Measurements from ENCODE around the gene GMCL2.

Gene GMCL2

DNA sequence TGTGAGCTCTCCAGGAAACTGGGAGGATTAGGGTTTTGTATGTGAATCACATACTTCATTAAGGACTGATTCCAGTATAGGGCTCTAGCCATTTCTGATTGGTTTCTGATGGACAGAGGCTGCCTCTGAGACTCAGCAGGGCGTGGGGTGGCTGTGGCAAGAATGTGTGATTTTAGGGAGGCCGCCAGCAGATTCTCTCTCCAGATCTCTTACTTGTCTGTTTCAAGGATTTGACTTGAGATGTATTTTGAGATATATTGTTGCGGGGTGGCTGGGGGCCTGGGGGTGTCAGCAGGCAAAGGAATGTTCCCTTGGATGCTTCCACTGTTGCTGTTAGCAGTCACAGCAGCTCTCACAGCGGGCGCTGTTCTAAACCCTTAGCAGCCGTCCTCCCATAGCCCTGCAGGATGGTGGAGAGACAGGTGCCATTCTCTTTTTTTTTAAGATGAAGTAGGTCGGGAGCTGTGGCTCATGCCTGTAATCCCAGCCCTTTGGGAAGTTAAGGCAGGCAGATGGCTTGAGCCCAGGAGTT, 9.2 kb upstream of the GMCL2 start:
- intact Hi-C loops (cut with DNase I), result no loop called here
- no peak for DNase-seq

DNA sequence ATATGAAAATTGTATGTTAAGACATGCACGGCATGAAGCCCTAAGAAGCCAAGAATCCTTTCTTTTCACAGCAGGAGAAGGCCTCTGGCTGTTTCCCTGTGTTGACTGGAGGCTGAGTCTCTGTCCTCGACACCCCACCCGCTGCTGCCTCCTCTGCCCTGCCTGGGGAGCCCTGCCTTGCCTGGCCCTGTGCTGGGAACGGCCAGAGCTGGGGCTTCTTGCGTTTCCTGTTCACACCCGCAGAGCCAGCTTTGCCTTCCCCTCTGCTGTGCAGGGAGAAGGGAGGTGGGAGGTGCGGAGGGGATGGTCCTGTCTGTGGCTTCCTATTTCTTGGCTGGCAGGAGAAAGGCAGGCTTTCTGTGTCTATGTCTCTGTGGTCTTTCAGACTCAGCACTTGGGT, 6.9 kb upstream of the GMCL2 start:
- intact Hi-C loops (cut with DNase I), result no loop called here
- no peak for DNase-seq

DNA sequence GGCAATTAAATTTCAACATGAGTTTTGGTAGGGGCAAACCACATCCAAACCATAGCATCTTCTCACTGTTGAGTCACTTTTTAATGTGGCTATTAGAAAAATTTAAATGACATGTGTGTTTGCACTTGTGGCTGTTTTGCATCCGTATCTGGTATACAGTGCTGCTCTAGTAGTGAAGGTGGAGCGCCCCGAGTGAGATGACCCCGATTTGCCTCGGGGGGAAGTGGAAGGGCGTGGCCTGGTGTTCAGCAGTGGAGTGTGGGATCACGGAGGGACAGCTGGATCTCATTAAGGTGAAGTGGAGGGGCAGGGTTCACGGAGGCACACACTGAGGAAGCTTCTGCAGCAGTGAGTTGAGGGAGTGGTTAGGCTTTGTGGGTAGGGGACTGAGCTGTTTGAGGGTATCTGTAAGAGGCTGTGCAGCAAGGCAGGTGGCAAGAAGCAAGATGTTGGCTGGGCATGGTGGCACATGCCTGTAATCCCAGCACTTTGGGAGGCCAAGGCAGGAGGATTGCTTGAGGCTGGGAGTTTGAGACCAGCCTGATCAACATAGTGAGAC, 6.2 kb upstream of the GMCL2 start:
- intact Hi-C loops (cut with DNase I), result no loop called here

DNA sequence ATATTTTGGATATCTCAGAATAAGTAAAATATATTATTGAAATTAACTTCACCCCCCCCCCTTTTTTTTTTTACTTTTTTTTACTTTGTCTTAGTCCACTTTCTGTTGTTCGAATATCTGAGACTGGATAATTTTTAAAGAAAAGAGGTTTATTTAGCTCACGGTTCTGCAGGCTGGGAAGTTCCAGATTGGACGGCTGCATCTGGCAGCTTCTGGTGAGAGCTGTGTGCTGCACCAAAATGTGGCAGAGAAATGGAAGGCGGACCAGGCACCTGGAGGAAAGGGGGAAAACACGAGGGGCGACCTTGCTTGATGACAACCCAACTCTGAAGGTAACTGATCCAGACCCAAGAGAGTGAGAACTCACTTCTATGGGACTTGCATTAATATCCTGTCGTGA, 5.6 kb upstream of the GMCL2 start:
- no peak for DNase-seq
- intact Hi-C loops (cut with DNase I), result no loop called here

More for the DNA sequence above, 6.2 kb upstream of the GMCL2 start:
- no peak for DNase-seq

DNA sequence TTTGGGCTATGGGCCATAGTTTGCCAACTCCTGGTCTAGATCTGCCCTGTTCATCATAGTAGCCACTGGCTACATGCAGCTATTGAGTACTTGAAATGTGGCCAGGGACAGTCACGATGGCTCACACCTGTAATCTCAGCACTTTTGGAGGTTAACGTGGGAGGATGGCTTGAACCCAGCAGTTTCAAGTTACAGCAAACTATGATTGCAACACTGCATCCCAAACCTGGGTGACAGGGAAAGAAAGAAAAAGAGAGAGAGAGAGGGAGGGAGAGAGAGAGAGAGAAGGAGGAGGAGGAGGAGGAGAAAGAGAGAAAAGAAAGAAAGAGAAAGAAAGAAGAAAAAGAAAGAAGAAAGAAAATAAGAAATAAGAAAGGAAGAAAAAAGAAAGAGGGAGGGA, 5.1 kb upstream of the GMCL2 start:
- DNase-seq, result no peak
- intact Hi-C loops (cut with DNase I), result no loop called here

DNA sequence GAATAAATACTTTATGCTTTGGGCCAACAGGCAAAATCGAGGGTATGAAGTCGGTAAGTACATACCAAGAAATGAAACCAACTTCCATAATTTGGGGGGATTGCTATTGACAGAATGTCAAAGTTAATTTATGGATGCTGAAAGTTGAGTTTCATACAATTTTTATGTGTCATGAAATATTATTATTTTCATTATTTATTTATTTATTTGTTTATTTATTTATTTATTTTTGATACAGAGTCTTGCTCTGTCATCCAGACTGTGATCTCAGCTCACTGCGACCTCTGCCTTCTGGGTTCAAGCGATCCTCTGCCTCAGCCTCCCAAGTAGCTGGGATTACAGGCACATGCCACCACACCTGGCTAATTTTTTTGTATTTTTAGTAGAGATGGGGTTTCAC, 4.5 kb upstream of the GMCL2 start:
- no peak for DNase-seq
- intact Hi-C loops (cut with DNase I), result no loop called here

DNA sequence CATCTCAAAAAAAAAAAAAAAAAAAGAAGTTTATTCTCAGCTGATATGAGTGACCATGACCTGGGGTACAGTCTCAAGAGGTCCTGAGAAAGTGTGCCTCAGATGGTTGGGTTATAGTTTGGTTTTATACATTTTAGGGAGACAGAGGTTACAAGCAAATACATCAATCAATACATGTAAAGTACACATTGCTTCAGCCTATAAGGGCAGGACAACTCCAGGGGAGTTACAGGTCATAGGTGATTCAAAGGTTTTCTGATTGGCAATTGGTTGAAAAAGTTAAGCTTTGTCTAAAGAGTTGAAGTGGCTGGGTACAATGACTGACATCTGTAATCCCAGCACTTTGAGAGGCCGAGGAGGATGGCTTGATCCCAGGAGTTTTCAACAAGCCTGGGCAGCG, 2.3 kb upstream of the GMCL2 start:
- intact Hi-C loops (cut with DNase I), result no loop called here
- DNase-seq, result no peak

DNA sequence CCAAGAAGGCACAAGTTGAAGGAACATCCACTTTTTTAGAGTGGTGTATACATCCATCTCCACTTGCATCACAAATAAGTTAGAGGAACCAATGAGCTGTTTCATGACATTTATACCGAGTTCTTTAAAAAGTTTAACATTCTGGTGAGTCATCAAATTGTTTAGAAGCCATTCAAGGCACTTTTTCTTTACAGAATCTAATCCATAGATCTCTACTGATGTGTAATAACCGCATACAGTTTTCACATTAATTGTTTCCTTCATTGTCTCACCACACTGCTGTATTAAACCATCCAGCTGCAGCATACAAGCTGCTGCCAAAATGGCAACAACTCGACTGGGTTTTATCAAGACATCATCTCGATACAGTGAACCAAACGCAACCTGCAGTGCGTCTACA, 744 bp downstream of the GMCL2 start:
- intact Hi-C loops (cut with DNase I), result no loop called here
- no peak for DNase-seq

DNA sequence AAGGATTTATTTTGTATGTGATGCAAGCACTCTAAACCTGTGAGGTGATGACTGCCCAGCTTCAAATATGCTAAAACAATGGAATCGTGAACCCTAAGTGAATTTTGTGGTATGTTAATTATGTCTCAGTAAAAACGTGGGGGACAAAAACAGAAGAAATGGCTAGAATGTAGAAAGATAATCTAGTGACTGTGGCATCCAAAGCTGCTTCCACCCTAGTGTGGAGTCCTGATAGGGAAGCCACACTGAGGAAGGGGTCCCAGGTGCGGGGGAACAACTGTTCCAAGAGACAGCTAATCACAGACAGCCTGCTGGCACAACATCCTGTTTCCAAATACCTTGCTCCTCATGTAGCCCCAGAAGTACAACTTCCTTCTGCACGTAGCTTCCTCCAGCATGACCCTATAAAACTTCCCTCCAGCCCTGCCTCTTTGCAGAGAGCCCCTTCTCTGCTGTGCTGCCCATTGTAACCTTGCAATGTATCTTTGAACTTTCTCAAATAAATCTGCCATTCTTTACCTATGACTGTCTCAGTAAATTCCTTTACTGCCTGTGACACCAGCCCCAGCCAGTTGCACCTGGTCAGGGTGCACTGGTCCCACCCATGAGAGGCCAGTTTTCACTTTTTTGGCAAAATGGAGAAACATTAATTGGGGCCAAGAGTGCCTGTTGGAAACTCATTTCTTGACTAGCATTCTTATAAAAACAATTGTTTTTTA, 4.9 kb downstream of the GMCL2 start:
- DNase-seq, result no peak
- intact Hi-C loops (cut with DNase I), result no loop called here

DNA sequence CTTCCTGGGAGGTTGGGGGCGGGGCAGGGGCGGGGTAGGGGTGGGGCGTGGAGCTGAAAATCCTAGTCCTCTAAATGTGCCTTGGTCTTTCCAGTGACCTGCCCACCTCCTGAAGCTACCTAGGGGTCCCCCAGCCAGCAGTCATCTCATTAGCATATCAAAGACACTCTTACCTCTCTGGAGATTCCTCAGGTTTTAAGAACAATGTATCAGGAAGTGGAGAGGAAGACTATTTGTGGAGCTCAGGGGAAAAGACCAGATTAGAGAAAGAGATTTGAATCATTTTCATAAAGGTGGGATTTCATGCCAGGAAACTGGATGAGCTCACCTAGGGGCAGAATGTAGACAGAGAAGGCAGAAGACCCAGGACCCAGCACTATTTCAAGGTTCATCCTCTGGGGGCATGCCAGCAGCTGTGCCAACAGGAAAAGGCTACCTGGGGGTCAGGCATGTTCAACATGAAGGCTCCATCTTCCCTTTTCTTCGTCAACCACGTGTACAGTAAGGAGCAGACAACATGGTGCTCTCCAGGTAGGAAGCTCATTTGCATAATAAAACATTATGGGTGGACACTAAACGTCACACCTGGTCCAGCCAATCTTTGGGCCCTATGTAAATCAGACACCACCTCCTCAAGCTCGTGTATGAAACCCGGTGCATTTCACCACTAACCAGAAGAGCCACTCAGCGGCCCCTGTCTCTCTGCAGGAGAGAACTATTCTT, 6.9 kb downstream of the GMCL2 start:
- DNase-seq, result no peak
- intact Hi-C loops (cut with DNase I), result no loop called here

DNA sequence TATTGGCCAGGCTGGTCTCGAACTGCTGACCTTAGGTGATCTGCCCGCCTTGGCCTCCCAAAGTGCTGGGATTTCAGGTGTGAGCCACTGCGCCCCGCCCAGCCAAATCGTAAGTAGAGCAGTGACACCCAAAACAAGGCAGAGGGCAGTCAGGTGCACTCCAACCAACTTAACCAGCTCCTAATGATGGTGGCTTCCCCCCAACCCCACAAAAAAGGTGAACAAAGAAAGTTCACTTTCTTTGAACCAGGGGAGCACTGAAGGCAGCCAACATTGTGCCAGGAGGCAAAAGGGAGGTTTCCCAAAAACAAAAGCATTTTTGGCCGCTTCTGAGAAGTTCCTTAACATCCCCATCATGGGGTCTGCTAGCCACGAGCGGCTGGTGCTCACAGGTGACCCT, 9.6 kb downstream of the GMCL2 start:
- DNase-seq, result no peak

DNA sequence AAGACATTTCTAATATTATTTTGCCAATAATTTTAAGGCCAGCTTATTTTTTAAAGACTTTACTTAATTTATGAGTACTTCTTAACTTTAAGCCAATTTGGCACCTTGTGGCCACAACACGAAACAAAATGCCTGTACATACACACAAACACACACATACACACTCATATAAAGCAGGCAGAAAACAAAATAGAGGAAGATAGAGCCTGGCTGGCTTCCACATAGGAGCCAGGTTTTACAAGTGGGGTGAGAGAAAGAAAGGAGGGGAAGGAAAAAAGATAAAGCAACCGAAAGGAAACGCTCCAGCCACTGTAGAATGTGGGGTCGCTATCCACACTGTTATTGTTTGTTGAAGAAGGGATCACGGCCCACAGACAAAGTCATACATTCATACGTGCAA, 10.4 kb downstream of the GMCL2 start:
- DNase-seq, result no peak
- intact Hi-C loops (cut with DNase I), result no loop called here

More for the DNA sequence above, 9.6 kb downstream of the GMCL2 start:
- intact Hi-C loops (cut with DNase I), result no loop called here

DNA sequence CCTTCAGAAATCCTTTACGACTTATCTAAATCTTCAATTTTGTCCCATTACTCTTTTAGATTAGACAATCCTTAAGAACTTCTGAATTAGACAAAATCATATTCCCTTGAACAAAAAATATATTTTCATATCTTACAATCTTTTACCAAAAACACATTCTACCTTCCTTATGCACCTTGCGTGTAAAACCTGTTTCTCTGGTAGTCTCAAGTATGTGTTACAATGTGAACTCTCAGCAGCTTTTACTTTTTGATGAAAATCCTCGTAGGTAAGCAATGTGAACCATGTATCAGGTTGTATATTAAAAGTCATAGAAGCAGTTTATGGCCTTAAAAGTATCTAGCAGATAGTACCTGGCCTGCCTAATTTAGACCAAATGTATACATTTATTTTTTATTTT, 12.7 kb downstream of the GMCL2 start:
- no peak for DNase-seq
- intact Hi-C loops (cut with DNase I), result no loop called here

DNA sequence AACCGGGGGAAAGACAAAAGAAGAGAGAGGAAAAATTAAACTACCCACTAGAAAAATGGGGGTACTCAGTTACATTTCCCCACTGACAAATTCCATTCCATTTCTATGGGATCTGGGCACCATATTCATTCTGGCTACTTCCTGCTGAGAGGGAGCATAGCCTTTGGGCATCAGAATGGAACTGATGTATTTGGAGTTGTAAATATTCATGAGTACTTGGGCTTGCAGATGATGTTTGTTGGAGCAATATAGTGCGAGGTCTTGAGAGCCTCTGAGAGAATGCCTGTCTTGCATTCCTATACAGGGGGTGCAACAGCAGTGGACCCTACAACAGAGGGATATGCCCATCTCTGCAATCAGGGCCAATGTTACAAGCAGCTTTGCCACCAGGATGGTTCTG, 16.7 kb downstream of the GMCL2 start:
- DNase-seq, result no peak
- intact Hi-C loops (cut with DNase I), result no loop called here

DNA sequence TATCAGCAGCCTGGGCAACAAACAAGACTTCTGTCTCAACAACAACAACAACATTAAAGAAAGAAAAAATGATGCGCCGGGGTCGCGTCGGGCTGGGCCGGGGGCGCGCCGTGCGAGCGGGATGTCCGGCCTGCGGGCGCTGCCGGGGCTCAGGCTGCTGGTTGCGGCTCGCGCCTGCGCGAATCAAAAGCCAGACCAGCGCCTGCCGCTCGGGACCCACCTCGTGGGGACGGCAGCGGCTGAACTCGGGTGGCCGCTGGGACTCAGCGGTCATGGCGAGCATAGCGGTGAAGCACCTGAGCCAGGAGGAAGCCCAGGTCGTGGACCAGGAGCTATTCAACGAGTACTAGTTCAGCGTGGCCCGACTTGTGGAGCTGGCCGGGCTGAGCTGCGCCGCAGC, 21.6 kb downstream of the GMCL2 start:
- DNase-seq, result no peak
- intact Hi-C loops (cut with DNase I), result no loop called here

DNA sequence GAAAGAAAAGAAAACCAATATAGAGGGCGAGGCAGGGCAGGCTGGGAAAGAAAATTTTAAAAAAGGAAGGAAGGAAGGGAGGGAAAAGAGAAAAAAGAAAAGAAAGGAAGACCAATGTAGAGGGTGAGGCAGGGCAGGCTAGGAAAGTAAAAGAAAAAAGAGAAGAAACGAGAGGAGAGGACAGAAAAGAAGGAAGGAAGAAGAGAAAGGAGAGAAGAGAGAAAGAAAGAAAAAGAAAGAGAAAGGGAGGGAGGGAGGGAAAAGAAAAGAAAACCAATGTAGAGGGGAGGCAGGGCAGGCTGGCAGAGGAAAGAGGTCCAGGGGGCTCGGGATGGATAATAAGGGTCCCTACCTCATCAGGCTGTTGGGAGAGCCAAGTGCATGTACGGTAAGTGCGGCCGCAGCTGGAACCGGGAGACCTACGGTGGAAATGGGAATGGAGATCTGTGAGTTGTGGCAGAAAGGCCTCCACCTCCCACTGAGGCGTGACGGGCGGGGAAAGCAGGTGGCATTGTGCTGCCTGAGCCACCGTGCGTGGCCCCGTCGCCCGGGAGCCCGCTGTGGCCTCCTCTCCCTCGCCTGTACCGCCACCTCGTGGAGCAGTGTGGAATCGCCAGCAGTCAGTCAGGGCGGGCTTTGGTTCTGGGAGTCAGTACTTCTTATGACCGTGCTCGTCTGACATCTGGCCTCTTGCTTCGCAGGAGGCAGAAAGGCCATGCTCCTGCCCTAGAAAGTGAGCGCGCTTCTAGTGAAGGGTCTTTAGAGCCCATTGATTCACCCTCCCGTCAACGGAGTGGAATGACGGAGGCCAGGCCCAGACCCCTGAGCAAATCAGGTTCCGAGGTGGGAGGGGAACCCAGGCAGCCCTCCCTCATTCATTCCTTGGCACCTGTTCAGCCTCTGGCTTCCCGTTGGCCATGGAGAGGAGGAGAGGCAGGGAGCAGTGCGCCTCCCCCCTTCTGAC, 23.1 kb downstream of the GMCL2 start:
- DNase-seq, result peak; percentile 66 to 94 (median 87)
- intact Hi-C loops (cut with DNase I), result loop anchor here (5.0 kb wide), 1 partner anchor 87 kb away; no protein-coding TSS in a partner anchor

DNA sequence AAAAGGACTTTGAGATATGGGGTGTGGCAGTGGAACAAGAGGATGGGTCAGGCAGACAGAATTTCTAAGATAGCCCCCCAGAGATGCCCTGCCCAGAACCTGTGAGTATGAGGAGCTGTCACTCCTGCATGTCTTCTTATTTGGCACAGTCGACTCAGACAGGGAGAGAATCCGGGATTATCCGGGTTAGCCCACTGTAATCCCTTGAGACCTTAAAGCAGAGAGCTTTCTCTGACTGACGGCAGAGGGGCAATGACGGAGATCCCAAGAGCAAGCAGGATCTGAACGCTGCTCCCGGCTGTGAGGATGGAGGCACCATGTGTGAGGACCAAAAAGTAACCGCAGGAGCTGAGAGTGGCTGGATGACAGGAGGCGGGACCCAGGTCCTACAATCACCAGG, 24.7 kb downstream of the GMCL2 start:
- intact Hi-C loops (cut with DNase I), result loop anchor here (5.0 kb wide), 1 partner anchor 85 kb away; no protein-coding TSS in a partner anchor
- no peak for DNase-seq

DNA sequence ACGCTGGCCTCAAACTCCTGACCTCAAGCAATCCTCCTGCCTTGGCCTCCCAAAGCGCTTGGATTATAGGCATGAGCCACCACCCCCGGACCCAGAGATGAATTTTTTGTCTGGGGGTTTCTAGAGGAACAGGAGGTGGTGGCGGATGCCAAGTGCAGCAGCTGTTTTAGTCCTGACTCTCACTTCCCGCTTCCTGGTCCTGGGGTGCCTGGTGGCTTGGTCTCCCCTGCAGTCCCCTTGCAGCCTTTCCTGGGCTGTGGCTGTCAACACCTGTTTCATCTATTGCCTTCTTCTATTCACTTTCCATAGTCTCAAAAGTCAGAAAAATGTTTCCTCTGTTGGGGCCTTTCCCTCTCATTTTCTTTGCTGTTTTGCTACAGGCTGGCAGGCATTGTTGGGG, 27.0 kb downstream of the GMCL2 start:
- intact Hi-C loops (cut with DNase I), result loop anchor here (5.0 kb wide), 1 partner anchor 83 kb away; no protein-coding TSS in a partner anchor
- no peak for DNase-seq

DNA sequence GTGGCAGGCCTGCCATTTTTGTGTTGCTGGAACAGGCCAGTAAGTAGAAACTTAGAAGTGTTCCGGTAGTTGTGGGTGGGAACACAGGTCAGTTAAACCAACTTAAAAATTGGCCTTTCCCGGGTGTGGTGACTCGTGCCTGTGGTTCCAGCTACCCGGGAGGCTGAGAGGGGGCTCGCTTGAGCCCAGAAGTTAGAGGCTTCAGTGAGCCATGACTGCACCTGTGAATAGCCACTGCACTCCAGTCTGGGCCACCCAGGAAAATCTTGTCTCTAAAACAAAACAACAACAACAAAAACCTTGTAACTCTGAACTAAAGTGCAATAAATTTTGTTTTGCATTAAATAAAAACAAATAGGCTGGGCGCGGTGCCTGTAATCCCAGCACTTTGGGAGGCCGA, 32.1 kb downstream of the GMCL2 start:
- intact Hi-C loops (cut with DNase I), result loop anchor here (10.0 kb wide), 1 partner anchor 50 kb away; the partner anchor contains the start of gene HNRNPAB
- no peak for DNase-seq
